ENCODE measurements around the gene PLXNB1.

The PLXNB1 gene

DNA sequence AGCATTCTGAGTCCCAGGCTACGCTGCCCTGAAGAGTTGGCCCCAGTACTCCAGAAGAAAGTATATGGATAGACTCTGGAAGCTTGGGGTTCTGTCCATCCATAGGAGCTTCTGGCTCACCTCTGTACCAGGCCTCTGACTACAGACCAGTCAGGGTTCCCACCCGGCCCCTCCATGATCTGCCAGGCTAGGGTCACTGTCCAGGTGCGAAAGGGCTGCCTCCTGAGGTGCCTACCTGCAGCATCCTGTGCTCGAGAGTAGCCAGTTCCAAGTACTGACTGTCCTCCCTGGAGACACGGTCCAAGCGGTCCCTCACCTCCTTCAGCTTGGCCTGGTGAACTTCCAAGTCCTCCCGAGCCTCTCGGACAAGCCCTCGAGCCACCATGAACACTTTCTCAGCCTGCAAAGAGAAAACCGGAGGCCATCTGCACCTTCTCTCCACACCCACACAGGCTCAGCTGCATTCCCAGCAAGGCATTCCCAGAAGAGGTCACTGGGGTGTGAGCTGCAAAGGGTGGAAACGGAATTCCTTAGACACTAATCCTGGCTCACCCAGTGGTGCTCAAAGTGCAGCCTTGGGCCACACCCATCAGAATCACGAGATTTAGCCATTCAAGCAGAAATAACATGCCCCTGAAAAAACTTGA lies 3.7 kb upstream of the PLXNB1 start:
- DNase-seq (ENCODE audit: low read depth in 2 of 2): no peak

- no peak for DNase-seq (ENCODE audit: low read depth in 2 of 2)
Observed at GRCh38 chr3:48432411-48433371, 2.8 kb upstream of the PLXNB1 start.

DNA sequence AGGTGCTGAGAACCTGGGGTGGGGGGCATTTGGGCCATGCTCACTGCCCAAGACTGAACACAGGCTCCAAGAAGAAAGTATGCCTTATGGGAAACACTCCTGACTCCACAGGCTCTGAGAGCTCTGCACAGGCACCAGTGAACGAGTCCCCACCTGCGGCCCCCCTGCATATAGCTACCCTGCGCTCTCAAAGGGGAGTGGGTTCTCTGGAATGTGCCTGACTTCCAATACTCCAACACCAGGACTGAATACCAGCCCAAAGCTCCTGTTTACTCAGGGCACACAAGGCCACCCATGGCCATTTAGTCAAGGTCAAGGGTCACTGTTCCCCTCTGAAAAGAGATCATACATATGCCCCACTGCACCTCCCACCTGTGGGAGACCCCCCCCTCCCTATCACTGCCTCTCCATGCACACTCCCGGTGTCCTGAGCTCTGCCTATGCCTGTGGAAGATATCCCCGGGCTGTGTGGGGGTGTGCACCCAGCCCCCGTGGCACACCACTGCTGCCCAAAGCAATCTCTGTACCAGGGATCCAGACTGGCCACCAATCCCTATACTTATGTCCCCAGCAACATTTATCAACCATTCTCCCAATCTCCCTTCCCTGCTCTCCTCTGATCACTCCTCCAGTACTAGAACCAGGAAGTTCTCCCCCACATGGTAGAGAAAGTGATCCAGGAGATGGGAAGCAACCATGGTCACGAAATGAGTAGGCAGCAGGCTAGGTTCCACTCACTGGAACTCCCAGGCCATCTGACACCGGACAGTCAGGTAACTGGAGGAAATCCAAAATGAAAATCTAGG lies 1.5 kb upstream of the PLXNB1 start:
- DNase-seq (ENCODE audit: low read depth in 2 of 2): no peak

GRCh38 chr3:48430708-48431101 lies 819 bp upstream of the PLXNB1 start:
- DNase-seq (ENCODE audit: low read depth in 2 of 2): no peak

DNA sequence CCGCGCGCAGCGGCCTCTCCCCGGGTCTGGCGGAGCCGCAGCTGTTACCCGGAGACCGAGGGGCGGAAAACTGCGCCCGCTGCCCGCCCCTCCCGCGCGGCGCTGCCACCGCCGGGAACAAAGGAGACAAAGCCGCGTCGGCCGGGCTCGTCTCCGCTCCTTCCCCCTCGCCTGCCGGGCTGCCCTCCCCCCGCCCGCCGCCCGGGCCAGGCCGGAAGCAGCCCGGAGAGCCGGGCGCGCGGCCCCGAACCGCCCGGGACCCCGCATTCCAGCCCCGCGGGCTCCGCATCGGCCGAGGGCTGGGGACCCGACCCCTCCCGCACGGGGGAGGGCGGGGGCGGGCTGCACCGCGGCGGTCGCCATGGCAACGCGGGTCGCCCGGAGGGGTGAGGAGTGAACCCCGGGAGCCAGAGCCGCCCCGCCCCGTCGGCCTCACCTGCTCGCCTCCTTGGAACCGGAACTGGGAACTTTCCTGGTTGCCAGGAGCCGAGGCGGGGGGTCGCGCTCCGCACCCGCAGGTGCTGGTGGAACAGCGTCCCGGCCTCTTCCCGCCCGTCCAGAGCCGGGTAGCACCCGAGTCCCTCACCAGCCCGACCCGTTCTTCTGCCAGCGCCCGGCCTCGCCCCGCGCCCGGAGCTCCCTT lies 448 bp downstream of the PLXNB1 start:
- DNase-seq (ENCODE audit: low read depth in 2 of 2): peak; percentile 29 to 49

GRCh38 chr3:48428572-48429316 lies 1.1 kb downstream of the PLXNB1 start:
- no peak for DNase-seq (ENCODE audit: low read depth in 2 of 2)

GRCh38 chr3:48428088-48428571 lies 1.8 kb downstream of the PLXNB1 start:
- no peak for DNase-seq (ENCODE audit: low read depth in 2 of 2)

- no peak for DNase-seq (ENCODE audit: low read depth in 2 of 2)
Observed at GRCh38 chr3:48427630-48427962, 2.3 kb downstream of the PLXNB1 start.

DNA sequence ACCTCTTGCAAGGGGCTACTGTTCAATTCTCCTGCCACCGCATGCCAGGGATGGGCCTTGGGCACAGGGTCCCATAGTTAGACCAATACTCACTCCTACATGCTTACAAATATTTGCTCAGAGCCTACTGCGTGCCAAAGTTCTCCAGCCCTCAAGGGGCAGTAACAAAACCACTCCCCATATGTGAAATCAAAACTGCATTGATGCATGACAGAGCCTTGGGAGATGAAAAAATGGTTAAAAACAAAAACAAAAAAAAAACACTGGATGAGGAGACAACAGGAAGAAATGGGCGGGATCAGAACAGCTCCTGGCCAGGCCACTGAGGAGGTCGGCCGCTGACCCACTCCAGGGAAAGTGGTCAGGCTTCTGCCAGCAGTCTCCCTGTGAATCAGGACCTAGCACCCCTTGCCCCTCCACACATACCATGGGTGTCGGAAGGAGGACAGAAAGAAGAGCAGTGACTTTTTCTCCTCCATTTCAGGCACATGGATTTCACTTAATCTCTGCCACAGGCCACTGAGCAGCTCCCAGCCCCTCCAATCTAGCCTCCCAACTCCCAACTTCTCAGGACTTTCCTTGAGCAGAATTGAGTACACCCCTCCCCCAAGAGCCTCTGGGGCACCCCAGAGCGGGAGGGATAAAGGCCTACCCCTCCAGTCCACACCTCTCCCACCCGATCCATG lies 2.8 kb downstream of the PLXNB1 start:
- DNase-seq (ENCODE audit: low read depth in 2 of 2): no peak

GRCh38 chr3:48426401-48426909 lies 3.4 kb downstream of the PLXNB1 start:
- DNase-seq (ENCODE audit: low read depth in 2 of 2): no peak

DNA sequence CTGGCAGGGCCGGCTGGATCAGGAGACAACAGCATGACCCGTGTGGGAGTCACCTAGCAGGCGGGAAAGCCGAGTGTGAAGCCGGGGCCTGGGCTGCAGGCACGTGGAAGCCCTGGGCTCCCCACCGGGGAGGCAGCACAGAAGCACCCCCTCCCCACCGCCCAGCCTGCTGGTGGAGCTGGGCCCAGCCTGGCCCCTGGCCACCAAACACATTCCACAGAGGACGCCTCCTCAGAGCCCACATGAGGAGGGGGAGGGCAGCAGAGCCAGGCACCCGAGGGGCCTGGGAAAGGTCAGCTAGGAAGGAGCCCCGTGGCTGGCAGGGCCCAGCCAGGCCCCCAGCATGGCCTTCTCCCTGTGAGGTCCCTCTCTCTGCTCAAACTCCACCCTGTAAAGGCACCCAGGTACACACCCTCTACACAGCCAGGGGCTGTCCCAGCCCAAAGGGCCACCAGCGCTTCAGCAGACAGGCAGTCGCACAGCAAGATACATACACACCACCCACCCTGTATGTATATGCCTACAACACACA lies 4.5 kb downstream of the PLXNB1 start:
- DNase-seq (ENCODE audit: low read depth in 2 of 2): no peak

GRCh38 chr3:48423883-48424695 lies 5.8 kb downstream of the PLXNB1 start:
- DNase-seq (ENCODE audit: low read depth in 2 of 2): no peak

DNA sequence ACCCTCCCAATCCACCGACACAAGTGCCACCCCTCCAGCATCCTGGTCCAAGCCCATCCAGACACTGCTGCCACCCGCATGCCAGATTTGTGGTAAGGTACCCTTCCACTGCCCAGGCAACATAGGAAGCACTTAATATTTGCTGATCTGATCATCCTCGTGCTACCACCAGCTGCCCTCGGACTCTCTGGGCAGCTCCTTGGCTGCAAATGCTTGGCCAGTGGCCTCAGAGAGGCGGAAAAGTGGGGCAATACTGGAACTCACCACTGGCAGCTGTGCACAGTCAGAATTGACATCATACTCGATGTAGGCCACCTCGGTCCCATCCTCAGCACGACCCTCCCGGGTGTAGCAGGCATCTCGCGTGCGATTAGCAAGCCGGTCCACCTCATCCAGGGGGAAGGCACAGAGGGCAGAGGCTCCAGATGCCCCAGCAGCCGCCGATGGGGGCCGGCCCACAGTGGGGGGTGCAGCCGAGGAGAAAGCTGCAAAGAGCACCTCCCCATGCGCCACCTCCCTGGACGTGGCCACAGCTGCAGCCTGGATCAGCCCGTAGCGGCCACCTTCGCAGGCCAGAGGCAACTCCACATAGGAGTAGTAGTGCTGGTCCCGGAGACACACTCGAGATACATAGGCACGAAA lies 6.5 kb downstream of the PLXNB1 start:
- no peak for DNase-seq (ENCODE audit: low read depth in 2 of 2)

- DNase-seq (ENCODE audit: low read depth in 2 of 2): no peak
Observed at GRCh38 chr3:48422681-48423080, 7.2 kb downstream of the PLXNB1 start.

- DNase-seq (ENCODE audit: low read depth in 2 of 2): no peak
Observed at GRCh38 chr3:48422272-48422671, 7.6 kb downstream of the PLXNB1 start.

GRCh38 chr3:48420561-48420960 lies 9.3 kb downstream of the PLXNB1 start:
- DNase-seq (ENCODE audit: low read depth in 2 of 2): no peak

DNA sequence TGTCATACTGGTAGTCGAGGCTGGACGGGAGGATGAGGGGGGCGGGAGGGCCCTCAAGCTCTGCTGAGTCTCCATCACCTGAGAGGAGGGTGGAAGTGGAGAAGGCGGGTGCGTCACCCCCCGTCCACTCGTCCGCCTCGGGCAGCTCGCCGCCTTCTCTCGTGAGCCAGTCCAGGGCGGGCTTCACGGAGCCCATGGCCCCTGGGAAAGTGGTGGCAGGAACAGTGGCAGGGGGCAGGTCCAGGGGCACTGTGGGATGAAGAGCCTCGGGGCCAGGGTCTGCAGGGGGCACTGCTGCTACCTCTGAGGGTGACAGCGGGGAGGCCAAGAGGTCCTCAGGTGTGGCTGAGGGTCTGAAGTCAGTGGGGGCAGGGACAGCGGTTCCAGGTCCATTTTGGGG lies 10.3 kb downstream of the PLXNB1 start:
- DNase-seq (ENCODE audit: low read depth in 2 of 2): no peak

DNA sequence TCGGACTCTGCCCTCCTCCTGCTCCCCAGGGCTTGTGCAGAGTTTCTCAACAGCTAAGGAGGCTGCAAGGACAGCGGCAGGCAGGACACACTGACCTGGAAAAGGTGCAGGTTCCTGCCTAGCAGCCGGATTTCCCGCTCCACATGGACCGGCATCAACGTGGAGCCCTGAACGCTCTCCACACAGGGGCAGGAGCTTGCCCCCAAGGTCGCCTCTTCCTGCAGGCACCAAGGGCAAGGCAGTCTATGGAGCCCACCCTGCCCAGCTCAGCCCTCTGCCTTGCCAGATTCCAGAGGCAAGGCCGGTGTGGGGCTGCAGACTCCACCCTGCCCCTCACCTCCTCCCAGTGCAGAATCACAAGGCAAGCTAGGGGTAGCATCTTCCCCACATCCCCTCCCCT lies 10.7 kb downstream of the PLXNB1 start:
- no peak for DNase-seq (ENCODE audit: low read depth in 2 of 2)

- no peak for DNase-seq (ENCODE audit: low read depth in 2 of 2)
Observed at GRCh38 chr3:48418651-48419050, 11.2 kb downstream of the PLXNB1 start.

All from stimulated activated CD8-positive, alpha-beta memory T cell treated with anti-CD3 and anti-CD28 coated beads, Interleukin-15, amount 100 ng/mL, for 4 hours (primary cell).